ENCODE data around the gene PATE1.
"Not testable (repeated sequence)": the region's sequence is repeated elsewhere in the genome, so short reads cannot be mapped to it uniquely, and the experiment has no call there.

Gene PATE1, protein sequence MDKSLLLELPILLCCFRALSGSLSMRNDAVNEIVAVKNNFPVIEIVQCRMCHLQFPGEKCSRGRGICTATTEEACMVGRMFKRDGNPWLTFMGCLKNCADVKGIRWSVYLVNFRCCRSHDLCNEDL

GRCh38 chr11:125745979-125746378 is at the start of gene PATE1:
TSS of gene PATE1 (plus strand) at chr11:125746279. CDS start at chr11:125746305, 26 bp downstream.
- no peak for DNase-seq

GRCh38 chr11:125701018-125701610 is 45.0 kb upstream of the PATE1 start:
- DNase-seq = no peak

DNA sequence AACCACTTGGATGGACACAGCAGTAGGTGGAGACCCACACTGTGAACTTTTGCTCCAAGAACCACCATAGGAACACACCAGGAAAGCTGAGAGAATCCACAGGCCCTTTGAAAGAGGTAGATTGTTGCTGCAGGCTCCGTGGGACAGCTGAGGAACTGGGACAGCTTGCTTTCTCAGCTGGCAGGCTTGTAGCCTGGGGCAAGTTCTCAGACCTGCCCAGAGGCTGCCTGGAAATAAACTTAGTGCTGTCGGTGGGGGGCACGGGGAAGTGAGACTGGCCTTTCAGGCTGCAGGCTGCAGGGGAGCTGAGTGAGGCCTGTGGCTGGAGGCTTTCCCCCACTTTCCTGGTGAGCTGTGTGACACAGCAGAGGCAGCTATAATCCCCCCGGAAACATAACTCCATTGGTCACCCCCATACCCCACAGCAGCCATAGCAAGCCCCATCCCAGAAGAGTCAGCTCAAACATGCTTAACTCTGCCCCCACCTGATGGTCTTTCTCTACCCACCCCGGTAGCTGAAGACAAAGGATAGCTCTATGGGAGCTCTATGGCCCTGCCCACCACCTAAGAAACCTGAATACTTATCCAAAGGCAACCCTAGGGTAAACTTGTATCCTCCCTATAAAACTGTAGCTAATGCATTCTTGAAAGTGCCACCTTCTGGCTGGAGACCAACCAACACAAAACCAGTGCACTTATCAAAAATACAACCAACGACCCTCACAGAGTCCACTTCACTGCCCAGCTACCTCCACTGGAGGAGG is 44.0 kb upstream of the PATE1 start:
- no peak for DNase-seq

GRCh38 chr11:125704686-125705085 is 41.4 kb upstream of the PATE1 start:
- not testable (repeated sequence) for DNase-seq

- DNase-seq = no peak
These were observed 25.3 kb upstream of the PATE1 start for GRCh38 chr11:125720781-125721180.

DNA sequence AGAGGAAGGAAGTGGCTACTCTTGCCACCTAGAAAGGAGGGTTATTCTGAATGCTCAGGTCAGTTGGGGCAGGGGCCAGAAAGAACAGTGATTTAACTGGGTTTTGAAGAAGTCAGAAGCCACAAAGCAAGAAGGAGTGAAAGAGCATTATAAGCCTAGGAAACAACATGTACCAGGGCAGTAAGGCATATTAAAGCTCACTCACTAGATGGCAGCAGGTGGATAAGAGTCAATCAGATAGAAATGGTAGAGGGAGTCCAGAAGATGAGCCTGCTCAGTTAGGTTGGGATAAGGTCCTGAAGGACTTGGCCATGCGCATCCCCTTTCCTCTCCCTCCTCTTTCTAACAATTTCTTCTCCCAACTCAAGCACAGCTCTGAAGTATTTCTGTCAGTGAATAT is 22.0 kb upstream of the PATE1 start:
- DNase-seq = no peak

DNA sequence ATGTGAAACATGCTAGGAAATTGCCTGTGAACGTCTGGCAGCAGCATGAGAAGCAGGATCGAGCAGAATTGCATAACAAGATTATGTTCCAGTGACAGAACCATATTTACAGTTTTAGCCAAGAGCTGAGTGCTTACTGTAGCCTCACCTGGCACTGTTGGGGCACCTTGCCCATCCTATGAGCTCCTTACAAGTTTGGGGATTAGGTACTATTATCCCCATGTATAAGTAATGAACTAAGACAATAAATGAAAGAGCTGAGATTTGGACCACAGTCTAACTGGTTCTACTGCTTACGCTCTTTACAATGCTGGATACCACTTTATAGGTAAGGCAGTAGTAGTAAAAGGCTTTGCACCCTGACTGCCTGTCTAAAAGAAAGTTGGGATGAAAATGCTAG is 17.1 kb upstream of the PATE1 start:
- no peak for DNase-seq

- no peak for DNase-seq
These were observed 5.5 kb upstream of the PATE1 start for GRCh38 chr11:125740617-125741016.

GRCh38 chr11:125743681-125744080 is 2.4 kb upstream of the PATE1 start:
- DNase-seq = no peak

DNA sequence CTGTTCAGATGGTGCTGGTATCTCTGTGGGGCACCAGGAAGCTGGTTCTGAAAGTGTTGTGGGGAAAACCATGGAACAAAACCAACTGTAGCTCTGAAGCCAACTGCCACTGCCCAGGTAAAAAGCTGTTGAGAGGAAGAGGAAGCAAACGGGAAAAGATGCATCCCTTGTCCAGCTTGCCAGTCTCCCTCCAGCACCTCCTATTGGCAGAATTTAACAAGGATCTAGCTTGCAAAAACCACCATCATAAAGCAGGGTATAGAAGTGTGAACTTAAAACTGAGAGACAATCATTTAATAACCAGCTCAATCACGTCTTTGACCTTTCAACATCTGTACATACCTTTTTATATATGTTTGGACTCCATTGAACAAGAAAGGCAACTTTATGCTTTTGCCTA is 4.5 kb downstream of the PATE1 start:
- DNase-seq = no peak

- DNase-seq = no peak
These were observed 10.0 kb downstream of the PATE1 start for GRCh38 chr11:125756050-125756449.

DNA sequence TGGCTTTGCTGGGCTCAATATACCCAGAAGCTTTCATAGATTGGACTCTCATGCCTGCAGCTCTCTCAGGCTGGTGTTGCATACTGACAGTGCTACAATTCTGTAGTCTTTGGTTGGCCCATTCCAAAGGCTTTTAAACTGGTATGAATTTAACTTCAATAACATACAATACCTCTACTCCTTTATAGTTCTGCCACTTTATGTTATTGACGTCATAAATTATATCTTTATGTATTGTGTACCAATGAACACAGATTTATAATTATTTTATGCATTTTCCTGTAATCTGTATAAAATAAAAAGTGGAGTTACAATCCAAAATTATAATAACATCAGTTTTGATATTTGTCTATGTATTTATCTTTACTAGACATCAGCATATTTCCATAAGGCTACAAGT is 16.4 kb downstream of the PATE1 start:
- DNase-seq = no peak

DNA sequence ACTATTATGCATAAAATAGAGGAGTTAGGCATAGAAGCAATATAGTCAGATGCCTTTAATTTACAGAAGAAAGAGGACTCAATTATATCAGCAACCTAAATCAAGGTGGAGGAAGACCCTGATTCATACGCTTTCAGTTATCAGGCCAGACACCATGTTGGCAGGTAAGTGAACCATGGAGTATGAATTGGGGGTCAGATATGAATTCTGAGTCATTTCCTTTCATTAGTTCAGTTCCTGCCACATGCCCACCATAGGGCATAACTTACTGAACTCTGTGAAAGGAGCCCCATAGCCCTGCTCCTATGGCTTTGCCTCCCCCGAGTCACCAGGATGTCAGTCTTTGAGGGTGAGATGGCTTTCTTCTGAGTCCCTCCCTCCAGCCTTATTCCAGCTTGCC is 17.4 kb downstream of the PATE1 start:
- DNase-seq = no peak

DNA sequence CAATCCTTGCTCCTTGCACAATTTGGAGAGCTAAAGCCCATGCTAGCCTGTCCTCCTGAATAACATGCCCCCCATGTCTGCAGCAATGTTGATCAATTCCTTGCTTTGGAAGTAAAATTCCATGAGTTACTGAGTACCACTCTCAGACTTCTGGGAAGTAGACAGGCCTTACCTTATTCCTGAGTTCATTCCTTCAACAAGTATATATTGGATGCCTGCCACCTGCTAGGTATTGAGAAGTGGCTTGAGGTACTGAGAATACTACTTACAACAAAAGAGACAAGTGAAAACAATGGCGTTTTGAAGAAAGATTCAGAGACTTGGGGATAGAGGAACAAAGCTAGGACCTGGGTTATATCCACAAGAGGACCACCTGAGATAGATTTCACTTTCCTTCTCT is 20.2 kb downstream of the PATE1 start:
- no peak for DNase-seq

- DNase-seq = no peak
These were observed 22.4 kb downstream of the PATE1 start for GRCh38 chr11:125768336-125769046.

DNA sequence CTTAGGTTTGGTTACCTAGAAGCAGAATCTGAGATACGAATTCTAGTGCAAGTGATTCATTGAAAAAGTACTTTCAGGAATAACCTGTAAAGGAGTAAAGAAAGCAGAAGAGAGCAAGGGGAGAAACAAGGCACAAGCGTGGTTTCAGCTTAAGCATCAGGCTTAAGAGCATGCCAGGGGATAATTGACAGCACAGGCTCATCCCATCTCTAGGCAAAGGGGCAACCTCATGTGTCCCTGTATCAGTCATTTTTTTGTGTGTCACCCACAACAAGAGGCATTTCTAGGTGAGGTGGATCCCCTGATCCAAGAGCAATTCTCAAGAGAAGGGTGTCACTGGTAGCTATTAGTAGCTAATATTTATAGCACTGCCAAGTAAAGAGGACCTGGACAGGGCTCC is 24.5 kb downstream of the PATE1 start:
- DNase-seq = no peak

- no peak for DNase-seq
These were observed 26.9 kb downstream of the PATE1 start for GRCh38 chr11:125772834-125773505.

DNA sequence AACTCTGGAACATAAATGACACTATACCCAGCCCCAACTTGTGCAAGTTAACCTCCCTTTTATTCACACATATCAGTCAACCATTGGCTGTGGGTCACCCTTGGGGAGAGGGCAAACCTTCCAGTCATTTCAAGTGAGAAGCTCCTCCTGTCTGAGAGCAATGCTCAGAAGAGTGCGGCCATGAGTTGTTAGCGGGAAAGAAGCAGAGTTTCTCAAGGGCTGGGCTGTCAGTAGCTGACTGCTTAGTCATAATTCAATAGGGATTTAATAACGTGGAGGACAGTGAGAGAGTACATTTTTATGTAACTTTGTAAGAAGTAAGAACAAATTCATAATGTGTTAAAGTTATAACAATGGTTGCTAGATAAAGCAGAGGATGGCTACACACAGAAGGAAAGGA is 27.4 kb downstream of the PATE1 start:
- DNase-seq = no peak

- DNase-seq = no peak
These were observed 31.2 kb downstream of the PATE1 start for GRCh38 chr11:125777309-125777708.

DNA sequence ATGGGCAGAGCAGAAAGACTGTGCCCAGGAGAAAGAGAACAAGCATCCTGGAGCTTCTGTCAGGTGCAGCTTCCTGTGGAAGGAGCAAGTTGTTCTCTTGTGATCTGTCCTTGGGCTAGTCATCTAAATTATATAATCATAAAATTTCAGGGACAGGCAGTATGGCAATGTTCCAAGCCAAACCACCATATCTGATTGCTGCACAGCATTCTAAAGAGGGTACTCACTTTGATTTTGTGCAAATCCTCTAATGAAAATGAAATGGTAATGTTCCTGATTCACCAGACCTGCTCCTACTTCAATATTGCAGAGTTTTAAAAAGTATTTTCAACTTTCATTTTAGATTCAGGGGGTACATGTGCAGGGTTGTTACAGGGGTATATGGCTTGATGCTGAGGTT is 32.6 kb downstream of the PATE1 start, which contains the start of gene PATE2:
PATE2 (minus strand) TSS at position 101 of the 400 bp plus-strand sequence; CDS start at position 46, 55 bp downstream.
- no peak for DNase-seq

DNA sequence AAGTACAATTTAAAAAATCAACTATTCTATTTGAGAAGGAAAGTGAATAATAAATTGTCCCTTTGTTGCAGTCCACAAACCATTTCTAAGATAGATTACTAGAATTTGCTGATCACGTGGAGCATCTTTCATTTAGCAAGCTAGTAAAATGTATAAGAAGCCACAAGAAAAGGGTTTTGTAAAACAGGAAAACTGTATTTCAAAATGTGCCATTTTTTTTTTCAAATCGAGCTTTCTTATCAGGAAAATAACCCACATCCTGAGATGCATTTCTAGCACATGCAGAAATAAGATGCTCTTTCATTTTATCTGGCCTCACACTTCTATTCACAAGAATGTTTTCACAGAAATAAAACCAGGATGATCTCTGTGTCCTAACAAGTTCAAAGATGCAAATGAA is 38.6 kb downstream of the PATE1 start:
- no peak for DNase-seq

GRCh38 chr11:125787827-125788226 is 41.7 kb downstream of the PATE1 start, which contains the start of gene PATE3:
TSS of gene PATE3 (plus strand) at chr11:125788127. CDS start at chr11:125788152, 25 bp downstream.
- no peak for DNase-seq

DNA sequence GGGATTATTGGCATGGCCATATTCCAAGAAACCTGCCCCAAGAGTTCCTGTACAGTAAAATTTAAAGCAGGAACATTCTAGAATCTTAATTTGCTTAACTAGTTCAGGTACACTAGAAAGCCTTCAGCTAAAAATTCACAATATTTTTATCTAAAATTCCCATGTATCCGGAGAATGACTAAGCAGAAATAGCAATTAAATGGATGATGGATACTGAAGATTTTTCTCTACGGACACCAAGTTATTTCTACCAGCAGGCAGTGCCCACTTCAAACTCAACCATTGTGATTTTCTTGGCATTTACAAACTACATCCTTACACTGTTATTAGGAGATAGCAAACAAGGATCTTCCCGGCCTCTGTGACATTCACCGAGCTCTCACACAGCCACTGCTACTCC is 44.7 kb downstream of the PATE1 start:
- DNase-seq = no peak
